ENCODE data around the gene ZNF423. TPM values are rescaled to one million over a fixed set of nuclear protein-coding genes. Genes with fewer than 3 reads are reported as not detected.
A peak's percentile ranks its signal among the peaks of the same experiment; 100 is the strongest.

ZNF423 gene
- total RNA-seq, 1 donor from 2014 or later = 11.0 TPM

- DNase-seq (ENCODE audit: low spot score) = no peak
These were observed 360.9 kb downstream of the ZNF423 start for GRCh38 chr16:49494891-49495566.

- no peak for DNase-seq (ENCODE audit: low spot score)
These were observed 361.4 kb downstream of the ZNF423 start for GRCh38 chr16:49494474-49494873.

- no peak for DNase-seq (ENCODE audit: low spot score)
These were observed 362.1 kb downstream of the ZNF423 start for GRCh38 chr16:49493836-49494235.

- DNase-seq (ENCODE audit: low spot score) = no peak
These were observed 362.9 kb downstream of the ZNF423 start for GRCh38 chr16:49492896-49493626.

- no peak for DNase-seq (ENCODE audit: low spot score)
These were observed 363.8 kb downstream of the ZNF423 start for GRCh38 chr16:49491771-49492761.

GRCh38 chr16:49491106-49491670 is 364.7 kb downstream of the ZNF423 start:
- DNase-seq (ENCODE audit: low spot score) = no peak

GRCh38 chr16:49490321-49490705 is 365.6 kb downstream of the ZNF423 start:
- DNase-seq (ENCODE audit: low spot score) = no peak

- DNase-seq (ENCODE audit: low spot score) = no peak
These were observed 366.1 kb downstream of the ZNF423 start for GRCh38 chr16:49489686-49490320.

- no peak for DNase-seq (ENCODE audit: low spot score)
These were observed 367.0 kb downstream of the ZNF423 start for GRCh38 chr16:49488740-49489525.

GRCh38 chr16:49488336-49488735 is 367.6 kb downstream of the ZNF423 start:
- no peak for DNase-seq (ENCODE audit: low spot score)

- no peak for DNase-seq (ENCODE audit: low spot score)
These were observed 368.2 kb downstream of the ZNF423 start for GRCh38 chr16:49487746-49488145.

- DNase-seq (ENCODE audit: low spot score) = no peak
These were observed 369.5 kb downstream of the ZNF423 start for GRCh38 chr16:49486400-49486799.

GRCh38 chr16:49485663-49486062 is 370.2 kb downstream of the ZNF423 start:
- no peak for DNase-seq (ENCODE audit: low spot score)

GRCh38 chr16:49484936-49485335 is 371.0 kb downstream of the ZNF423 start:
- DNase-seq (ENCODE audit: low spot score) = no peak

GRCh38 chr16:49484451-49484849 is 371.5 kb downstream of the ZNF423 start:
- peak; percentile 59 for DNase-seq (ENCODE audit: low spot score)

GRCh38 chr16:49483651-49484450 is 372.1 kb downstream of the ZNF423 start:
- no peak for DNase-seq (ENCODE audit: low spot score)

- DNase-seq (ENCODE audit: low spot score) = no peak
These were observed 372.7 kb downstream of the ZNF423 start for GRCh38 chr16:49483251-49483650.

- DNase-seq (ENCODE audit: low spot score) = no peak
These were observed 373.2 kb downstream of the ZNF423 start for GRCh38 chr16:49482690-49483089.

- DNase-seq (ENCODE audit: low spot score) = no peak
These were observed 377.3 kb downstream of the ZNF423 start for GRCh38 chr16:49478616-49479015.

- no peak for DNase-seq (ENCODE audit: low spot score)
These were observed 377.8 kb downstream of the ZNF423 start for GRCh38 chr16:49478107-49478506.
